ENCODE data around the gene UNC45B.
"Not testable (repeated sequence)": the region's sequence is repeated elsewhere in the genome, so short reads cannot be mapped to it uniquely, and the experiment has no call there.

The UNC45B gene

GRCh38 chr17:35222452-35222851, 74.8 kb downstream of the UNC45B start:
- no peak for DNase-seq (ENCODE audit: low read depth)

GRCh38 chr17:35224436-35224835, 76.8 kb downstream of the UNC45B start:
- no peak for DNase-seq (ENCODE audit: low read depth)

GRCh38 chr17:35227546-35227945, 79.9 kb downstream of the UNC45B start:
- no peak for DNase-seq (ENCODE audit: low read depth)

- no peak for DNase-seq (ENCODE audit: low read depth)
Measured at GRCh38 chr17:35229638-35230037, 82.0 kb downstream of the UNC45B start.

DNA sequence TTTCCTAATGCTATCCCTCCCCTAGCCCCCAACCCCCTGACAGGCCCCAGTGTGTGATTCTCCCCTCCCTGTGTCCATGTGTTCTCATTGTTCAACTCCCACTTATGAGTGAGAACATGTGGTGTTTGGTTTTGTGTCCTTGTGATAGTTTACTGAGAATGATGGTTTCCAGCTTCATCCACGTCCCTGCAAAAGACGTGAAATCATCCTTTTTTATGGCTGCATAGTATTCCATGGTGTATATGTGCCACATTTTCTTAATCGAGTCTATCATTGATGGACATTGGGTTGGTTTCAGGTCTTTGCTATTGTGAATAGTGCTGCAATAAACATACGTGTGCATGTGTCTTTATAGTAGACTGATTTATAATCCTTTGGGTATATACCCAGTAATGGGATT, 86.7 kb downstream of the UNC45B start:
- not testable (repeated sequence) for DNase-seq (ENCODE audit: low read depth)

DNA sequence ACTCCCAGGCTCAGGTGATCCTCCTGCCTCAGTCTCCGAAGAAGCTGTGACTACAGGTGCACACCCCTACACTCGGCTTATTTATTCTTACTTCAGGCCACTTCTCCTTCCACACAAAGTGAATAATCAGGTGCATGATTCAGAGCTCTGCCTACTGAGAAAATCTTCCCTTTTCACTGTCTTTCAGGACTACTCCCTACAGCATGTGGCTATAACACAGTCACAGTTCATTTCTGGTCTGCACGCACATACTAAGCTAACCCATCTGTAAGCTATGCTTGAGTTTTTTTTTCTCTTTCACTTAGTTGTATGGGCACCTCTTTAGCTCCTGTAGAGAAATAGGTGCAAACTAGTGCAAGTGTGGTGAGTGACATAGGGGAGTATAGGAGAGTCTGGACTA, 87.7 kb downstream of the UNC45B start:
- DNase-seq (ENCODE audit: low read depth) = no peak

GRCh38 chr17:35235917-35236316, 88.3 kb downstream of the UNC45B start:
- DNase-seq (ENCODE audit: low read depth) = no peak

- DNase-seq (ENCODE audit: low read depth) = no peak
Measured at GRCh38 chr17:35236821-35237220, 89.2 kb downstream of the UNC45B start.

DNA sequence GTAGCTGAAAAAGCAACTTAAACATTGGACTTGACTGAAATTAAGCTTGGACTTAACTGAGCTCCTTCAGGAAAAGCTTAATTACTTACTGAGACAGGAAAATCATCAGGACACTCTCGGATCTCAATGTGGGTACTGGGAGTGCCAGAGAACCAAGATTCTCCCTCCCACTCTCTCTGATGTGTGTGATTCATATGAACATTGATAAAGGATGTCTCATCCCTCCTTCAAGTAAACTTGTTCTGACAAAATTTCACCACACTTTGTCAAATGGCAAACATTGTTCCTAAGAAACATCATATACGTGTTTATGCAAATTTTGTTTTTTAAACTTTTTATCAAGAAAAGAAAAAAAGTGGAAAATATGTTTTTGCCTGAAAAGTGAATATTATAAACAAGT, 91.2 kb downstream of the UNC45B start:
- DNase-seq (ENCODE audit: low read depth) = no peak

Measured in stimulated activated CD8-positive, alpha-beta memory T cell treated with anti-CD3 and anti-CD28 coated beads, Interleukin-12 subunit alpha, Interleukin-12 subunit beta, amount 100 ng/mL, for 1 hour (primary cell).